Measurements from ENCODE around the gene TUT1. TPM values are rescaled to one million over a fixed set of nuclear protein-coding genes. Genes with fewer than 3 reads are reported as not detected.
"Not testable (repeated sequence)": the region's sequence is repeated elsewhere in the genome, so short reads cannot be mapped to it uniquely, and the experiment has no call there.

The TUT1 gene, protein sequence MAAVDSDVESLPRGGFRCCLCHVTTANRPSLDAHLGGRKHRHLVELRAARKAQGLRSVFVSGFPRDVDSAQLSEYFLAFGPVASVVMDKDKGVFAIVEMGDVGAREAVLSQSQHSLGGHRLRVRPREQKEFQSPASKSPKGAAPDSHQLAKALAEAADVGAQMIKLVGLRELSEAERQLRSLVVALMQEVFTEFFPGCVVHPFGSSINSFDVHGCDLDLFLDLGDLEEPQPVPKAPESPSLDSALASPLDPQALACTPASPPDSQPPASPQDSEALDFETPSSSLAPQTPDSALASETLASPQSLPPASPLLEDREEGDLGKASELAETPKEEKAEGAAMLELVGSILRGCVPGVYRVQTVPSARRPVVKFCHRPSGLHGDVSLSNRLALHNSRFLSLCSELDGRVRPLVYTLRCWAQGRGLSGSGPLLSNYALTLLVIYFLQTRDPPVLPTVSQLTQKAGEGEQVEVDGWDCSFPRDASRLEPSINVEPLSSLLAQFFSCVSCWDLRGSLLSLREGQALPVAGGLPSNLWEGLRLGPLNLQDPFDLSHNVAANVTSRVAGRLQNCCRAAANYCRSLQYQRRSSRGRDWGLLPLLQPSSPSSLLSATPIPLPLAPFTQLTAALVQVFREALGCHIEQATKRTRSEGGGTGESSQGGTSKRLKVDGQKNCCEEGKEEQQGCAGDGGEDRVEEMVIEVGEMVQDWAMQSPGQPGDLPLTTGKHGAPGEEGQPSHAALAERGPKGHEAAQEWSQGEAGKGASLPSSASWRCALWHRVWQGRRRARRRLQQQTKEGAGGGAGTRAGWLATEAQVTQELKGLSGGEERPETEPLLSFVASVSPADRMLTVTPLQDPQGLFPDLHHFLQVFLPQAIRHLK
- polyA plus RNA-seq (2013, experiment 1 of 2; ENCODE audit: insufficient read length) = 13.3 TPM
- 10.7 TPM for polyA plus RNA-seq (2013, experiment 2 of 2; ENCODE audit: insufficient read length)

DNA sequence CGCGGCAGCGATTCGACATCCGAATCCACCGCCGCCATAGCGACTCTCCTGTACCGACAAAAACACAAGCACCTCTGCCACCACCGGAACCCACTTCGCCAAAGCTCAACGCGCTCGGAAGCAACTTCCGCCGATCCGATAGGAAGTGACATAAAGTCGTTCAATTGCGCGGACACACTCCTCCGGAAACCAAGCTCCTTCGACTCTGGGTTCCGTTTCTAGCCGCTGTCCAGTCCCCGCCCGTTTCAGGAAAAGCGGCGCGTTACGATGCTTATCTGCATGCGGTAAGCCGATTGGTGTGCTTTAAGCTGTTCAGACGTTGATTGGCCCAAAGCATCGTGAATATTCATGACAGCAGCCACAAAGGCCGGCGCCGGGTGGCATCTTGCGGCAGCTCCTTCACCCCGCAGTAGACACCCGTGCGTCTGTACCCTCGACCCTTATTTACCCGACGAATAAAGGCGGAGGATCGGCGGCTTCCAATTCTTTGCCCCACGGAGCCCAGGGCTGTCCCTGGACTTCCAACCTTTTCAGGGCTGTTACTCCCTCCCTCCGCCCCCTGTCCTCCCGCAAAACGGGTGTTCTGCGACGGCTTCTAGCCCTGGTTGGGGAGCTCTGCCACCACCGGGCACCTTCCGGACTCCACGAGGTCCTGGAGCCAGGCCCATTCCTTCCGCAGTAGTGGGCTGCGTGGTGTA, at the start of gene TUT1:
Gene TUT1, minus strand, starts transcription at position 76 of the 698 bp plus-strand sequence. Its CDS starts 38 bp downstream, at position 38.
- peak; percentile 99 for DNase-seq

DNA sequence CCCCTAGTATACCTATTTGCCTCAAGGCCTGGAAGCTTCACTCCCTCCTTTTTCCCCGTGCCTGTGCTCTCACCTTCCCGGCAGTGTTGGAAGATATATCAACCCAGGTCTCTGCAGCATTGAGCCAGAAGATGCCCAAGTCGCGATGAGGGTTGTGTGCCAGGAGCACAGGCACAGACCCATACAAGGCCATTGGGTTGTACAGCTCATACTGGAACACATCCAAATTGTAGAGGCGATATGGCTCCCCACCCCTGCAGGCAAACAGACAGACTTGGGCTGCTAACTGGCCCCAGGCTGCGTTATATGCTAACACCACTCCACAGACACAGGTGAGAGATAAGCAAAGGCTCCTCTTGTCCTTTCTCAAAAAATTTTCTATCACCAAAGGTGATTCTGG, 41.2 kb upstream of the TUT1 start:
- DNase-seq = no peak

DNA sequence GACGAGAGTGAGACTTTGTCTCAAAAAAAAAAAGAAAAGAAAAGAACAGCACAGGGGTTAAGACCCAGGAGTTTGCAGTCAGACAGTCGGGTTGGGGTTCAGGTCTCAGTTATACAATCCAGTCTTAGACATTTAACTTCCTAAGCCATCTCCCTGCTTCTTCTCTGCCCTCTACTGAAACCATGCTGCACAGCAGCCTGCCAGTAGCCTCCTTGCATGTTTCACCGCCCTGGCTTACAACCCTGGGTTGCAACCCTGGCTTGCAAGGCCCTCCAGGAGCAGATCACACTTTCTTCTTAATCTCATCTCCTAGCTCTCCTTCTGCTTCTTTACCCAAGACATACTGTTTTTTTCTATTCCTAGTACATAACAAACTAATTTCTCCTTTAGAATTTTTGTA, 36.4 kb upstream of the TUT1 start:
- DNase-seq = no peak

DNA sequence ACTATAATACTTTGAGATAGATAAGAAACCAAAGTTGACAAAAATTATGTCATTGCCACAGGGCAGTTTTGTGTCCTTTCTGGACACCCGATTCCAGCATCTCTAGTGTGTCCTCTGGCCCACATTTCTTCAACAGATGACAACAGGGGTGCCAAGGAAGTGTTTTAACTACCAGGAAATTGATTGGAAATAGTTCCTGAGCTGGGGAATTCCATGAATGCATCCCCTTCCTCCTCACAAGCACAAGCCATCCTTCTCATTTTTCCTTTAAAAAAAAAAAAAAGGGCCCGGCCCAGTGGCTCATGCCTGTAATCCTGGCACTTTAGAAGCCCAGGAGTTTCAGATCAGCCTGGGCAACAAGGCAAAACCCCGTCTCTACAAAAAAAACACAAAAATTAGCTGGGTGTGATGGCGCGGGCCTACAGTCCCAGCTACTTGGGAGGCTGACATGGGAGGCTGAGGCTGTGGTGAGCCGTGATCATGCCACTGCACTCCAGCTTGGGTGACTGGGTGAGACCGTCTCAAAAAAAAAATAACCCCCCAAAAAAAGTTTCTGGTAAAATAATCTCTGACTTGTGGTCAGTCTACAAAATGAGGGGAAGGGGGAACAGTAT, 31.3 kb upstream of the TUT1 start:
- no peak for DNase-seq

DNA sequence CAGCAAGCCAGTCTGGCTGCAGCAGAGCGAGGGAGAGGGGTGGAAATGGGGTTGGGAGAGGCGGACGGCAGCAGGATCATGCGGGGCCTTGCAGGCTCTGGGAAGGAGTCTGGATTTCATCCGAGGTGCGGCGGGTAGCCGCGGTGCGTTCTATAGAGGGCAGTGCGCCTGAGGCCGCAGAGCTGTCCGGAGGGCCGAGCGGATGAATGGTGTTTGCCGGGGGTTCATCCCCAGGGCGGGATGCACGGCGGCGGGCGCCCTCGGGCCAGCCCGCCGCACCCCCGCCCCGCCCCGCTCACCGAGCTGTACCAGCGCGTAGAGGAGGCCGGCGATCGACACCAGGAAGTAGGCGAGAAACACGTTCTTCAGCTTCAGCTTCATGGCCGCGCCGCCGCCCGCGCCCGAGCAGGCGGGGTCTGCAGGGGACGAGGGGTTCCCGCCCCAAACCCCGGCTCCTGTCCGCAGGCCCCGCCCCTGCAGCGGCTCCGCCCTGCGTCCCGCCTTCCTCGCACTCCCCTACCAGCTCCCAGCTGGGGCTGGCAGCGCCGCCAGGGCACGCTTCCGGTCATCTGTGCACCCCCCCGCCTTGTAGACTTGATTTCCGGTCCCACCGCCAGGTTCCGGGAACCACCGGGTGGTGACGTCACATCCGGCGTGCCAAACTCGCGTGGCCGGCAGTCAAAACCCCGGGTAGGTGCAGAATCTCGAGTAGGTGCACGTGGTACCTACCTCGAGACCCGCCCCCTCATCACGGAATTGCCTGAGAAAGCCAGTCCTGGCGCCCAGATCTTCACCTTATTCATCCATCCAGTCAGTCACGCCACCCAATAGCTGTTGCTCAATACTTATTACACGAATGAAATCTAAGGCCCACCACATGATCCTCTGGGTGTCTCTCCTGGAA, 30.5 kb upstream of the TUT1 start, which contains the start of gene B3GAT3:
Gene B3GAT3, minus strand, starts transcription at position 420 of the 904 bp plus-strand sequence. Its CDS starts 39 bp downstream, at position 381.
- peak; percentile 97 for DNase-seq

DNA sequence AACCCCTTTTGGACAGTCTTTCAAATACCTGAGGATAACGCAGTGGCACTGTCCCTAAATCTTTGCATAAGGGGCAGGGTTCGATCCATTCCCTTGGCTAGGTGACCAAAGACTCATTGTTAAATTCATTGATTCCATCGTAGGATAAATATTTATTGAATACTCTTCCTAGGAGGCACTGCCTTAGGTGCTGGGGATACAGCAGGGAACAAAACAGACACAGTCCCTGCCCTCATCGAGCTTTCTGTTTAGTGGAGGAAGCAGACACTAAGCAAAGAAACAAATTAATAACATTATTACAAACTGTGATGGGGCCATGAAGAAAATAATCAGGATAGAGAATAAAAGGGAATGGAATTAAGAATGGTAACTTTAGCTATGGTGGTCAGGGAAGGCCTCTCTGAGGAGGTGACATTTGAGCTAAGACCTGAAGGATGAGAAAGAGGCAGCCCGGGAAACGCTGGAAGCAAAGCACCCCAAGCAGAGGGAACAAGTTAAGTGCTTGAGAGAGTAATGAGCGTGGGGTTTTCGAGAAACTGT, 29.8 kb upstream of the TUT1 start:
- no peak for DNase-seq

DNA sequence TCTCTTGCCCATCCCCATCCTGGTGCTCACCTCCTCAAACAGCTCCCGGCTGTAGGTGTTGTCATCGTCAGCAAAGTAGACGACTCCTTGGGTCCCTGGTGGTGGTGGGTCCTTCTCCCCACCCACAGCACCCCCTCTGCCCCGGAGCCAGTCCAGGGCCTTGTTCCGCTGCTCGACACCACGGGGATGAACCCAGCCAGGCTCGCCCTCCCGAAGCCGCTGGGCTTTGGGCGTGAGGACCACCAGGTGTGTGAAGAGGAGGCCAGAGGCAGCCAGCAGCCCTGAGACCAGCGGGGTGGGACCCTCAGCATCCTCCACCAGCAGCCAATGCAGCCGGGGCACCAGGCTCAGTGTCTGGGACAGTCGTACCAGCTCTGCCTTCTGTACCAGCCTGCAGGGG, 25.6 kb upstream of the TUT1 start:
- not testable (repeated sequence) for DNase-seq

DNA sequence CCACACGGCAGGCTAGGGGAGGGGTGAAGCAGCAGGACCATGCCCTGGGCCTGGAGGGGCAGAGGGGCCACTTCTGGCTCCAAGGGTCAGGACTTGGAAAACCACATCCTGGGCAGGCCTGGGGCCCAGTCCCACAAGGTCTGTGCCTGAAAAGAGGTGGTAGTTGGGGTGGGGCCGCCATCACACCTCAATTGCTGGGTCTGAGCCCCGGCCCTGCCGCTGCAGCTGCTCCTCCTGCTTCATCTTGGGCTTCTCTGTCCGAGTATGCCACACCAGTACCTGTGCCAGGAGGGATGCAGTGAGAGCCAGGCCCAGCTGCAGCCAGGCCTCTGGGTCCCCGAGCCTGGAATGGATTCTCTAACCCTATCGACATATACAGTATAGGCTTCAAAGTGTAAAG, 24.2 kb upstream of the TUT1 start:
- DNase-seq = no peak

DNA sequence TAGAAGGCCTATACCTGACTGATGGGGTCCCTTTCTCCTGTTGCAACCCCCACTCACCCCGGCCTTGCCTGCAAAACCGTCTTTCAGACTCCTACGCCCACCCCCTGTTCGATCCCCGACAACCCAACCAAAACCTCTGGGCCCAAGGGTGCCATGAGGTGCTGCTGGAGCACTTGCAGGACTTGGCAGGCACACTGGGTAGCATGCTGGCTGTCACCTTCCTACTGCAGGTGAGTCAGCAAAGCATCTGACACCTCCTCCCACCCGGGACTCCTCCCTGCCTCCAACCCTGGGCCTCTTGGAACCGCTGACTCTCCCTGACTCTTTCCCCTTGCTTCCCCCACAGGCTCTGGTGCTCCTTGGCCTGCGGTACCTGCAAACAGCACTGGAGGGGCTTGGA, 23.0 kb upstream of the TUT1 start:
- no peak for DNase-seq

DNA sequence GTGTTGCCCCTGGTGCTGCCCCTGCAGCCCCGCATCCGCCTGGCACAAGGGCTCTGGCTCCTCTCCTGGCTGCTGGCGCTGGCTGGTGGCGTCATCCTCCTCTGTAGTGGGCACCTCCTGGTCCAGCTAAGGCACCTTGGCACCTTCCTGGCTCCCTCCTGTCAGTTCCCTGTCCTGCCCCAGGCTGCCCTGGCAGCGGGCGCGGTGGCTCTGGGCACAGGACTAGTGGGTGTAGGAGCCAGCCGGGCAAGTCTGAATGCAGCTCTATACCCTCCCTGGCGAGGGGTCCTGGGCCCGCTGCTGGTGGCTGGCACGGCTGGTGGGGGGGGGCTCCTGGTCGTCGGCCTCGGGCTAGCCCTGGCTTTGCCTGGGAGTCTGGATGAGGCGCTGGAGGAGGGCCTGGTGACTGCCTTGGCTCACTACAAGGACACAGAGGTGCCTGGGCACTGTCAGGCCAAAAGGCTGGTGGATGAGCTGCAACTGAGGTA, 22.0 kb upstream of the TUT1 start:
- DNase-seq = no peak

DNA sequence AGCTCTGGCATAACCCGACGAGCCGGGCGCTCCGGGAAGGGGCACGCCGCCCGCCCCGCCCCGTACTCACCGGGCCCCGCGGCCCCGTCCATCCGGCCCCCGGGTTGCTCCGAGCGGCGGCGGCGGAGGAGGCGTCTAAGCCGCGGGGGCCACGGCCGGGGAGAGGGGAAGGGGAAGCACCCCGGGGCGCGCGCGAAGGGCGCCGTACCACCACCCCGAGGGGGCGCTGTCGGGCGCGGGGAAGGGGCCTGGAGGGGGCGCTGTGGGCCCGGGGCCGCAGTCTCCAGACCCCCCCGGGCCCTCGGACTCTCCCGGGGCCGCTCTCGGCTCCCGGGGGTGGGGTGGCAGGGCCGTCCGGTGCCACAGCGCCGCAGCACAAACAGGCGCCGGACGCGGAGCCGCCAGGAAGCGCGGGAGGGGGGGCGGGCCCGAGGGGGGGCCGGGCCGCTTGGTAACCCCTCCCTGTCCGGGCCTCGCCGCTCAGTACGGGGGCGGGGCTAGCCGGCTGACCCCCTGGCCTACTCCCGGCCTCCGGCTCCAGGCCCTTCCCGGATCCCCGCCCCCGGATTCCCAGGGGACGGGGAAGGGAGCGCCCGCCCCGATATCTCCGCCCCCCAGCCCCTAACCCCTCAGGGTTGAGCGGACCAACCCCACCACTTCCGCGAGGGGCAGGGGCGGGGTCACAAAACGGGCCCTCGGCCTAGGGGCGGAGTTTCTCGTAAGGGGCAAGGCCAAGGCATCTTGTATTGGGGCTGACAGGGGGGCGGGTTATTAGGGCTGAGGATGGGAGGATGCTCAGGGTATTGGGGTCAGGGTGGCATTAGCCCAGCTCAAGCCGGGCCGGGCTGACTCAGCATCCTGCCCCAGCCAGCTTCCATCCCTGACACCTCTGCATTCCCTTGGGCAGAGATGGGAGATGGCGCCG, 21.3 kb upstream of the TUT1 start, which contains the start of the genes EML3 and ROM1:
Gene EML3, minus strand, starts transcription at position 410 of the 925 bp plus-strand sequence. Its CDS starts 318 bp downstream, at position 92.
Gene ROM1, plus strand, starts transcription at position 892 of the 925 bp plus-strand sequence. Its CDS starts 25 bp downstream, at position 917.
- DNase-seq = peak; percentile 84

DNA sequence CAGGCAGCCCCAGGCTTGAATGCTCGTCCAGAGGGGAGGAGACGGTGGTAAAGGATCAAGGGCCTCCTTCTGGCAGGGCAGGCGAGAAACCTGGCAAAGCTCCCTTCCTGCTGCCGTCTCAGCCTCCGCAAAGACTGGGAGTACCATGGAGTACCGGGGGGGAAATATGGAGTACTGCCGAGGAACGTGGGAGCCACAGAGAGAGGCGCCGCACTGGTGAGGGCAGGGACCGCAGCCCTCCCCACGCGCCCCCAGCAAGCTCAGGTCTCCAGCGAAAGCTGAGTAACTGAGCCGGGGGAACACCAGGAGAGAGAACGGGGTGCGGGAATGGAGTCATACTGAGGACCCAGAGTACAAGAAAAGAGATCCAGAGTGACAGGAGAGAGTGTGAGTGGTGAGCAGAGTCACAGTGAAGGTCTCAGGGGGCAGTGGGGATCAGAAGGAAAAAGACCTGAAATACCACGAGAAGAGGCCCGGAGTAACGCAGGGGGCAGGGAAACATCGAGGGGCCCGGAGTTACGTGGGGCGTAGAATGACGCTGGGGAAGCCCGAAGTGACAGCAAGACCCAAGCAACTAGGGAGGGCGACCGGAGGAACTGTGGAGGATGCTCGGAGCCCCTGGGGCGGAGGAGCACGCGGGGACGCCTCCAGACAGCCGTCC, 20.5 kb upstream of the TUT1 start:
- DNase-seq = peak; percentile 52

DNA sequence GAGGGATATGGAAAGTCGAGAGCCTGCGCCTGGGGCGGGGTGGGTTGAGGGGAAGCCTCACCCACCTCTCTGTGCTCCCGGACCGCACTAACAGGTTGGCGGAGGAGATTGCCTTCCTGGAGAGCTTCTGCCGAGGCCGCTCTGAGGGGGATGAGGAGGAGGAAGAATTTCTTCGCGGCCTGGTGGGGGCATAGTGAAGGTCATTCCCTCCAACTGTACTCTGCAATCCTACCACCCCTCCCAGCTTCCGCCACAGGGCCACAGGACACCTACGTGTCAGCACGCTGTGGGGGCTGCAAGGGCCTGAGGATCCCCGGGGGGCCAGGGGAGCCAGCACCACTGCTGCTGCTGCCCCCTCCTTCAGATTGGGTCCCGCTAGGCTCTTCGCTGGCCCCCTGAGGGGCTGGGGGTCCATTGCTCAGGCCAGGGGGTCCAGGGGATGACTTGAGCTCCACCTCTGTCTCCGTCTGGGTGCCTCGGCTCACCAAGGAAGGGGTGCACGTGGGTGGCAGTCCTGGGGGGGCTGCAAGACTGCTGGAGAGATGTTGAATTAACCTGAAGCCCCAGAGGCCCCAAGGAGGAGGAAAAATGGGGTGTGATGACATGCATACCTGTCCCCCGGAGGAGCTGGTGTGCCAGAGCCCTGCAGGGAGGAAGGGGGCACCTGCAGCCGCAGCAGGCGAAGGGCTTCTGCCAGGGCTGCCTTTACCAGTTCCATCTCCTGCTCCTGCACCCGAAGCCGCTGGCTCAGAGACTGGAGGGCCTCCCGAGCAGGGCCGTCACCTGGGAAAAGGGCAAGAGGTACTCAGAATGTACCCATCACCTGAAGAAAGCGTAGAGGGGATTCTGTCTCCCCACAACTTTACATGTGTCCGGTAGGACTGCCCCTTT, 19.7 kb upstream of the TUT1 start:
- no peak for DNase-seq

DNA sequence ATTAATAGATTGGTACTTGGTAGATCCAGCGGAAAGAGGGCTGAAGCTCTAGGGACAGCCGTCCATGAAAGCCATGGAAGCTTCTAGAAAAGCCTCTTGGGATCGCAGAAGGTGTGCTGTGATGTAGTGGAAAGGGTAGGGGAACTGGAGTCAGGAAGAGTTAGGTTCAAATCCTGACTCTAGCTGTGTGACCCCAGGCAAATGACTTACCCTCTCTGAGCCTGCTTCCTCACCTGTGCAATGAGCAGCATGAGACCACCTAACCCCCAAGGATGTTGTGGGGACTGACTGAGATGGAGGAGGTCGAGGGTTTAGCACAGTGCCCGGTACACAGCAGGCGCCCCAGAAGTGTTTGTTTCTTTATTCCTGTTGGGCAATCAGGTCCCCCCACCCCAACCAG, 19.1 kb upstream of the TUT1 start:
- DNase-seq = no peak

DNA sequence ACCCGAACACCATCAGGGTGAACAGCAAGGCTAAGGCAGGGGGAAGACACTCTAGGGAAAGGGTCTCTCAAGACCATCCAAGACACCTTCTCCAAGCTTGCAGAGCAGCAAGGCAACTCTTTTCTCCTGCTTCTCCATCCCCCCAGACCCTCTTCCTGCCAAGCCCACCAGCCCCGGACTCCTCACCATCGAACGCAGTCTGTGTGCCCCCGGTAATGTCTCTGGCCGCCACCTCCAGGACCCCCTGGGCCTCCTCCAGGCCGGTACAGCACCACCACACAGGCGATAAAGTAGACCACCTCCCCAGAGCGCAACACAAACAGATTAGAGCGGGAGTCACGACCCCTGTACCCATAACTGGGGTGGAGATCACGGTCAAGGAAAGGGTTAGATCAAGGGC, 17.5 kb upstream of the TUT1 start:
- no peak for DNase-seq

DNA sequence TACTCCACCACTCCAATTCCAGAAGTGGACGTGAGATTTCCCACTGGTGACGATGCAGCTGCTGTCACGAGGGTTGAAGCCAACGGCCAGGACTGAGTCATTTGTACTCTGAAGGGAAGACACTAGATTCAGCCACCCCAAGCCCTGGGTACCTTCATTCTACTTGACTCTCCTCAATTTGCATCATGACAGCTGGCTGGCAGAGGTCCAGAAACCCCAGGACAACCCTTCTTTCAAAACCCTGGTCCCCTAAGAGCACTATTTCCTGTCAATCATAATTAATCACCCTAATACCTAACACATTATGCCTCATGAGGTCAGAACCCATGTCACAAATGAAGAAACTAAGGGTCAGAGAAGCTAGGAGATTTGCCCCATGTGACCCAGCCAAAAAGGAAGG, 16.4 kb upstream of the TUT1 start:
- DNase-seq = no peak

DNA sequence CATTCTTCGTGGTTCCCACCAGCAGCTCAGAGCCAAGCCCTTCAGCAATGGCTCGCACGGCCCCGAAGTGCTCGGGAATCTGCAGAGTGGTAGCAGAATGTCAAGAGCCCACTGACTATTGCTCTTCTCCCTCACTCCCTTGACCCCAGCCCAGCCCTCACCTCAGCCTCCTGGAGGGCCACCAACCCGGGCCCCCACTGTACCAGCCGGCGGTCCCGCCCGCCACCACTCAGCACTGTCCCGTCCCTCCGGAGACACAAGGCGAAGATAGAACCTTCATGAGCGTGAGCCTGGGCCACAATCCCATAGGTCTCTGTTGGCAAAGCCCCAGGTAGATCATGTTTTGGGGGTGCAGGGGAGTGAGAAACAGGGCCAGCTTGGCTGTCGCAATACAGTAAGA, 14.6 kb upstream of the TUT1 start:
- DNase-seq = no peak

DNA sequence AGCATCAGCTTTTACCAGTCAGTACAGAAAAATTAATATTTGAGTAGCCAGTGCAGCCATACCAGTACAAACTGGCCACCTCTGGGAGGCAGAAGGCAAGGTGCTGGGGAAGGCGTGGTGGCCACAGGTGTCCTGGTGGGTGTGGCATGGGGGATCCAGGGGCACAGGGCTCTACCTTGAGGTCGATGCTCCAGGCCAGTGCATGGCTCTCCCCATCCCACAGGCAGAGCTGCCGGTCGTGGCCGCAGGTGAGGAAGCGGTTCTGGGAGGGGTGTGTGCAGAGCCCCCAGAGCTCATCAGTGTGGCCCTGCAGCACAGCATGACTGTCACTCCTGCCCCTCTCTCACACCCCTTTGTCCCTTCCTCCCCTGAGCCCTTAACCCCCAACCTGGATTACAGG, 14.1 kb upstream of the TUT1 start:
- no peak for DNase-seq
